MCF 10A (cell line): ENCODE data around the gene HSPA12B. TPM values are rescaled to one million over a fixed set of nuclear protein-coding genes. Genes with fewer than 3 reads are reported as not detected.

Experiments used
- BruUV-seq: library from RNA; stranded (reverse); fragments of 400-500 nt; replicated peaks from 2 replicates; lab custom pipeline; 2021; lab: Mats Ljungman, UMichigan
- CTCF ChIA-PET: fragments of 300-600 bp; sonication (Branson Sonifier 250); formaldehyde crosslinking; extraction: SDS; loops from one replicate; lab custom pipeline; 2021; ENCODE audit warnings: antibody characterized with exemption, inconsistent platforms; lab: Yijun Ruan, JAX
- POLR2A ChIA-PET: fragments of 300-600, 350-650 bp; sonication (Branson Sonifier 250); formaldehyde crosslinking; extraction: SDS; loops from one replicate; lab custom pipeline; 2020; ENCODE audit warnings: antibody characterized with exemption, inconsistent platforms; lab: Yijun Ruan, JAX
- DNase-seq: peaks from one replicate; pipeline ENCODE4 v3.0.0-alpha.2; 2018; ENCODE audit not compliant: unreplicated experiment
- H3K27ac Mint-ChIP-seq: one replicate; pipeline ENCODE4 v1.8.0; 2022; ENCODE audit warnings: mild to moderate bottlenecking, low read depth, mixed read lengths; ENCODE audit not compliant: unreplicated experiment
- H3K27me3 Mint-ChIP-seq: one replicate; pipeline ENCODE4 v1.8.0; 2022; ENCODE audit warnings: mixed read lengths; ENCODE audit not compliant: insufficient read depth, unreplicated experiment
- H3K36me3 Mint-ChIP-seq: one replicate; pipeline ENCODE4 v1.8.0; 2022; ENCODE audit warnings: mild to moderate bottlenecking, moderate library complexity, mixed read lengths; ENCODE audit not compliant: insufficient read depth, unreplicated experiment
- H3K4me1 Mint-ChIP-seq: one replicate; pipeline ENCODE4 v1.8.0; 2022; ENCODE audit warnings: mixed read lengths; ENCODE audit not compliant: insufficient read depth, unreplicated experiment
- H3K4me3 Mint-ChIP-seq: one replicate; pipeline ENCODE4 v1.8.0; 2022; ENCODE audit warnings: mild to moderate bottlenecking, moderate library complexity, mixed read lengths; ENCODE audit not compliant: unreplicated experiment
- H3K9me3 Mint-ChIP-seq: one replicate; pipeline ENCODE4 v1.8.0; 2022; ENCODE audit warnings: mixed read lengths; ENCODE audit not compliant: unreplicated experiment
- intact Hi-C: fragments of 100-400 bp; cut with micrococcal nuclease; formaldehyde crosslinking; loops from 2 replicates; pipeline ENCODE4 v1.14.1; 2022
- total RNA-seq: library from RNA; stranded (reverse); gene quantifications from 2 replicates; pipeline ENCODE4 v1.2.3, GENCODE V29; 2022
- TF ChIP-seq, protein P1 (sequence below): fragments of 200-600 bp; IDR thresholded peaks from one replicate; pipeline ENCODE4 v1.8.0; 2022; ENCODE audit warnings: antibody characterized with exemption, mild to moderate bottlenecking; ENCODE audit not compliant: unreplicated experiment

The HSPA12B gene
- total RNA-seq, 1 experiment from 2014 or later, result not detected

GRCh38 chr20:3712279-3712873, 20.1 kb upstream of the HSPA12B start, which contains the start of gene SIGLEC1:
Gene SIGLEC1, minus strand, starts transcription at chr20:3712600. Its CDS starts 5,472 bp downstream, at chr20:3707128.
- ChIA-PET CTCF (interaction anchor here (0.6 to 3.5 kb wide), 7 partner anchors 9 to 858 kb away, joined by 3 to 49 read pairs (median 3); partner anchors contain the start of gene AP5S1), POLR2A (interaction anchor here (0.7 to 1.0 kb wide), 2 partner anchors 41 to 55 kb away, joined by 3 read pairs; partner anchors contain the start of gene ADISSP)
- Mint-ChIP-seq H3K27ac (no peak within 1 kb of the TSS), H3K9me3 (no peaks in the 10 kb centered on the region), H3K27me3 (no peaks in the 10 kb centered on the region), H3K4me3 (no peak within 1 kb of the TSS), H3K36me3 (peaks cover 6% of the 10 kb centered on the region), H3K4me1 (no peaks in the 10 kb centered on the region)
- BruUV-seq, result no TSS peak
- TF ChIP-seq, protein P1, sequence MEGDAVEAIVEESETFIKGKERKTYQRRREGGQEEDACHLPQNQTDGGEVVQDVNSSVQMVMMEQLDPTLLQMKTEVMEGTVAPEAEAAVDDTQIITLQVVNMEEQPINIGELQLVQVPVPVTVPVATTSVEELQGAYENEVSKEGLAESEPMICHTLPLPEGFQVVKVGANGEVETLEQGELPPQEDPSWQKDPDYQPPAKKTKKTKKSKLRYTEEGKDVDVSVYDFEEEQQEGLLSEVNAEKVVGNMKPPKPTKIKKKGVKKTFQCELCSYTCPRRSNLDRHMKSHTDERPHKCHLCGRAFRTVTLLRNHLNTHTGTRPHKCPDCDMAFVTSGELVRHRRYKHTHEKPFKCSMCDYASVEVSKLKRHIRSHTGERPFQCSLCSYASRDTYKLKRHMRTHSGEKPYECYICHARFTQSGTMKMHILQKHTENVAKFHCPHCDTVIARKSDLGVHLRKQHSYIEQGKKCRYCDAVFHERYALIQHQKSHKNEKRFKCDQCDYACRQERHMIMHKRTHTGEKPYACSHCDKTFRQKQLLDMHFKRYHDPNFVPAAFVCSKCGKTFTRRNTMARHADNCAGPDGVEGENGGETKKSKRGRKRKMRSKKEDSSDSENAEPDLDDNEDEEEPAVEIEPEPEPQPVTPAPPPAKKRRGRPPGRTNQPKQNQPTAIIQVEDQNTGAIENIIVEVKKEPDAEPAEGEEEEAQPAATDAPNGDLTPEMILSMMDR, result no peak
- intact Hi-C loops, result no loop called here
- DNase-seq, result no peak

GRCh38 chr20:3714092-3714491, 18.4 kb upstream of the HSPA12B start:
- Mint-ChIP-seq H3K27ac (no peak overlapping the region), H3K27me3 (no peaks in the 10 kb centered on the region), H3K9me3 (no peaks in the 10 kb centered on the region), H3K4me1 (no peaks in the 10 kb centered on the region), H3K36me3 (peaks cover 6% of the 10 kb centered on the region), H3K4me3 (no peak overlapping the region)
- CTCF ChIA-PET, result interaction anchor here (0.6 to 2.3 kb wide), 4 partner anchors 17 to 55 kb away, joined by 3 to 11 read pairs (median 4); no protein-coding TSS in a partner anchor
- intact Hi-C loops, result no loop called here
- BruUV-seq, result no TSS peak
- POLR2A ChIA-PET, result no interaction called here
- TF ChIP-seq, protein P1, result no peak
- no peak for DNase-seq

- no TSS peak for BruUV-seq
- ChIA-PET POLR2A (interaction anchor here (1.1 kb wide), 1 partner anchor 29 kb away, joined by 3 read pairs; no protein-coding TSS in a partner anchor), CTCF (interaction anchor here (0.6 to 2.0 kb wide), 18 partner anchors 11 to 139 kb away, joined by 3 to 10 read pairs (median 4); partner anchors contain the start of genes AP5S1 and SPEF1)
- no peaks in the 10 kb centered on the region for H3K9me3 Mint-ChIP-seq
- H3K27ac Mint-ChIP-seq, result no peak overlapping the region
- peaks cover 18% of the 10 kb centered on the region for H3K27me3 Mint-ChIP-seq
- intact Hi-C loops, result loop anchor here (1.0 to 2.0 kb wide), 4 partner anchors 32 to 104 kb away; partner anchors contain the start of genes AP5S1 and SPEF1
- H3K4me3 Mint-ChIP-seq, result no peak overlapping the region
- TF ChIP-seq, protein P1, result peak; percentile 67
- peaks cover 6% of the 10 kb centered on the region for H3K36me3 Mint-ChIP-seq
- H3K4me1 Mint-ChIP-seq, result no peaks in the 10 kb centered on the region
- DNase-seq, result peak; percentile 59
Measured at GRCh38 chr20:3716195-3716834, 16.2 kb upstream of the HSPA12B start.

DNA sequence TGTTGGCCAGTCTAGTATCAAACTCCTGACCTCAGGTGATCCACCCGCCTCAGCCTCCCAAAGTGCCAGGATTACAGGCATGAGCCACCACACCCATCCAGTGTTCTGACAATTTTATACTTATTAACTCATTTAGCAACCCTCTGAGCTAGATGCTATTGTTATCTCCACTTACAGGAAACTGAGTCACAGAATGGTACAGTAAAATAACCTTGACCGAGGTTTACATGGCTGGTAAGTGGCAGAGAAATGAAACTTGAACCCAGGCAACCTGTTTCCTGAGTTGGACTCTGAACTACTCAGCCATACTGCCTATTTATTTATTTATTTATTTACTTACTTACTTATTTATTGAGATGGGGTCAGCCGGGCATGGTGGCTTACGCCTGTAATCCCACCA, 13.4 kb upstream of the HSPA12B start:
- Mint-ChIP-seq H3K27me3 (peaks cover 43% of the 10 kb centered on the region), H3K36me3 (no peaks in the 10 kb centered on the region), H3K4me1 (no peaks in the 10 kb centered on the region), H3K27ac (no peak overlapping the region), H3K4me3 (no peak overlapping the region), H3K9me3 (no peaks in the 10 kb centered on the region)
- no TSS peak for BruUV-seq
- POLR2A ChIA-PET, result interaction anchor here (0.7 kb wide), 1 partner anchor 33 kb away, joined by 3 read pairs; no protein-coding TSS in a partner anchor
- TF ChIP-seq, protein P1, result no peak
- intact Hi-C loops, result no loop called here
- CTCF ChIA-PET, result interaction anchor here (0.7 to 3.0 kb wide), 8 partner anchors 8 to 355 kb away, joined by 3 to 22 read pairs (median 4); no protein-coding TSS in a partner anchor
- DNase-seq, result no peak
